Measurements from ENCODE around the gene OSBPL10.

DNA sequence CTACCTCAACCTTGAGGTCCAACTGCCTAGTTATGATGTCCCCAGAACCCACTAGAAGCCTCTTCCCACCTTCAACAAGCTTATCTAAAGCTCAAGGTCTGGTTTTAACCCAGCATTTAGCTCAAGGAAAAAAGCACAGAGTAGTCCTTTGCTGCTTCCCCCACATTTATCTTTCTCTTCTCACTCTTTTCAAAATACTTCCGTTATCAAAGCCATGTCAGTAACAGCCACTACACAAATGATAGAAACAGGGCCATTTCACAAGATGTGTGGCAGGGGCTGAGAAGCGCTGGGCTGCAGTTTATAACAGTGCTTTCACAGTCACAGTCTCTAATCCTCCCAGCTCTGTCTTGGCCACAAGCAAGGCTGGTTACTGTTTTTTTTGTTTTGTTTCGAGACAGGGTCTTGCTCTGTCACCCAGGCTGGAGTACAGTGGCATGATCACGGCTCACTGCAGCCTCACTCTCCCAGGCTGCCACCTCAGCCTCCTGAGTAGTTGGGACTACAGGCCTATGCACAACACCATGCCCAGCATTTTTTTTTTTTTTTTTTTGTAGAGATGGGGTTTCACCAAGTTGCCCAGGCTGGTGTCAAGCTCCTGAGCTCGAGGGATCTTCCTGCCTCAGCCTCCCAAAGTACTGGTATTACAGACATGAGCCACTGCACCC is 218.8 kb downstream of the OSBPL10 start:
- TF ChIP-seq POLR2A (IDR thresholded peaks at IDR 0.05) (no peak), POLR2AphosphoS5 (IDR thresholded peaks at IDR 0.05) (no peak)
- TF ChIP-seq, protein P1, sequence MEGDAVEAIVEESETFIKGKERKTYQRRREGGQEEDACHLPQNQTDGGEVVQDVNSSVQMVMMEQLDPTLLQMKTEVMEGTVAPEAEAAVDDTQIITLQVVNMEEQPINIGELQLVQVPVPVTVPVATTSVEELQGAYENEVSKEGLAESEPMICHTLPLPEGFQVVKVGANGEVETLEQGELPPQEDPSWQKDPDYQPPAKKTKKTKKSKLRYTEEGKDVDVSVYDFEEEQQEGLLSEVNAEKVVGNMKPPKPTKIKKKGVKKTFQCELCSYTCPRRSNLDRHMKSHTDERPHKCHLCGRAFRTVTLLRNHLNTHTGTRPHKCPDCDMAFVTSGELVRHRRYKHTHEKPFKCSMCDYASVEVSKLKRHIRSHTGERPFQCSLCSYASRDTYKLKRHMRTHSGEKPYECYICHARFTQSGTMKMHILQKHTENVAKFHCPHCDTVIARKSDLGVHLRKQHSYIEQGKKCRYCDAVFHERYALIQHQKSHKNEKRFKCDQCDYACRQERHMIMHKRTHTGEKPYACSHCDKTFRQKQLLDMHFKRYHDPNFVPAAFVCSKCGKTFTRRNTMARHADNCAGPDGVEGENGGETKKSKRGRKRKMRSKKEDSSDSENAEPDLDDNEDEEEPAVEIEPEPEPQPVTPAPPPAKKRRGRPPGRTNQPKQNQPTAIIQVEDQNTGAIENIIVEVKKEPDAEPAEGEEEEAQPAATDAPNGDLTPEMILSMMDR (IDR thresholded peaks at IDR 0.05) = no peak
